HG03097 (cell line): ENCODE results near the gene ESRRB.

Experiments
- ATAC-seq: cut with Tn5 transposase; IDR thresholded peaks from one replicate; pipeline ENCODE4 v1.9.1; 2021; ENCODE audit not compliant: unreplicated experiment, low FRiP score

ESRRB gene

GRCh38 chr14:76396714-76397187 is 20.8 kb downstream of the ESRRB start:
- ATAC-seq, result no peak

- no peak for ATAC-seq
Observed at GRCh38 chr14:76405627-76406026, 29.7 kb downstream of the ESRRB start.

- no peak for ATAC-seq
Observed at GRCh38 chr14:76407449-76408150, 31.7 kb downstream of the ESRRB start.

- ATAC-seq, result no peak
Observed at GRCh38 chr14:76408877-76409276, 32.9 kb downstream of the ESRRB start.

DNA sequence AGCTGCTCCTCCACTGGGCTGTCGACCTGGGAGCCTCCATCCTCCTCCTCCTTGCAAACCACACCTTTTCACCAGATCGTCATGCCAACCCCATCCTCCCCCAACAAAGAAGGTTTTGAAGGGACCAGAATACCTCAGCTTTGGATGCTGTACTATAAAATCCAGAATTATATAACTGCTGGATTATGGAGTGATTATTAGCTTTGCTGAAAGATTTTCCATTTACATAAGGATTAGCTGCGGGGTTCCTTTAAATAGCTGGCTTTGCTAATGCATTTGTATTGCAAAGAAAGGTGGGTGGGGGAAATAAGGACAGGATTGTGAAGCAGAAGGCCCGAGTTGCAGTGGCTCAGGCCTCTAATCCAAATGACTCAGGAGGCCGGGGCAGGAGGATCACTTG is 36.6 kb downstream of the ESRRB start:
- no peak for ATAC-seq

DNA sequence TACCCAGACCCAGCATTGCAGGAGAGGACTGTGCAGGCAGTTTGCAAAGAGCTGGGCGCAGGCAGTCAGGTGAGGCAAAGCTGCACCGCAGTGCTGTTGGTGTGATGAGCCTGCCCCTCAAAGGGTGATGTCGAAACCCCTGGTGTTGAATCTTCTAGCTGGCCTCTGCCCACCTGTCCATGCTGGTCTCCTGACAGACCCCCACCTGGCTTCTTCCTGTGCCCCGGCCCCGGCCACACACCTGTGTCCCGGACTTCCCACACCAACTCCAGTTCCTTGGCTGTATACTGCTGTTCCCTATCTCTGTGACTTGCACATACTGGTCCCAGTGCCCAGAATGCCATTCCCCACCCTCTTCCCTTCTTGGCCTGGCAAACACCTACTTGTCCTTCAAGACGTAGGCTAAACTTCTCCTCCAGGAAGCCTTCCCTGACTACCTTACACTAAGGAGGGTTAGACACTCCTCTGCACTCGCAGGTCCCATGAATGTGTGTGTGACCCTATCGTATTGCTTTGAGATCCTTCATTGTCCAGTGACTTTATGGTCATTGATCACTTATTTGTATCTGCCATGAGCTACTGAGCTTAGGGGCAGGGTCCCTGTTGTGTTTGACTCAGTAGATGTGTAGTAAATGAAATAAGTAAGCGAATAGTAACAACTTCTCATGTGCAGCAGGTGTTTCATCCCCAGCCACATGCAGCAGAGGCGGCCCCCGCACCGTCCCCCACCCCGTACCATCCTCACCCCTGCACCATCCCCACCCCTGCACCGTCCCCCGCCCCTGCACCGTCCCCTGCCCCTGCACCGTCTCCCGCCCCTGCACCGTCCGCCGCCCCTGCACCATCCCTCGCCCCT is 37.4 kb downstream of the ESRRB start:
- no peak for ATAC-seq

- no peak for ATAC-seq
Observed at GRCh38 chr14:76413962-76414600, 38.1 kb downstream of the ESRRB start.

DNA sequence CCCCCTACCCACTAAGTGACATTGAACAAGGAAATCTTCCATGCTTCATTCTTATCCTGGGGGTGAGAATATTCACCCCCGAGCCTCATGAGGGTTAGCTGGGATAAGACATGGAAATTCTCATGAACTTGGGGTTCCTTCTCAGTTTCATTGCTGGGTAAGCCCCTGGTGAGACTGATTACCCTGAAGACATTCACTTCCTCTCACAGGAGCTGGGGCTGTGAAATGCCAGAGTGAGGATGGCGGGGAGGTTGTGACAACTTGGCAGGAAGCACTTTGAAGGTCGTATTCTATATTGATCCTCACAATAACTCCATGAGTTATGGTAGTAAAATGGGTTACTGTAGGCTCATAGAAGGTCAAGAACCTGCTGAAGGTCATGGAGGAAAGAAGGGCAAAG is 43.5 kb downstream of the ESRRB start:
- ATAC-seq, result no peak

- ATAC-seq, result no peak
Observed at GRCh38 chr14:76420827-76421226, 44.9 kb downstream of the ESRRB start.

GRCh38 chr14:76421662-76422061 is 45.7 kb downstream of the ESRRB start:
- no peak for ATAC-seq

GRCh38 chr14:76422662-76423061 is 46.7 kb downstream of the ESRRB start:
- ATAC-seq, result no peak

DNA sequence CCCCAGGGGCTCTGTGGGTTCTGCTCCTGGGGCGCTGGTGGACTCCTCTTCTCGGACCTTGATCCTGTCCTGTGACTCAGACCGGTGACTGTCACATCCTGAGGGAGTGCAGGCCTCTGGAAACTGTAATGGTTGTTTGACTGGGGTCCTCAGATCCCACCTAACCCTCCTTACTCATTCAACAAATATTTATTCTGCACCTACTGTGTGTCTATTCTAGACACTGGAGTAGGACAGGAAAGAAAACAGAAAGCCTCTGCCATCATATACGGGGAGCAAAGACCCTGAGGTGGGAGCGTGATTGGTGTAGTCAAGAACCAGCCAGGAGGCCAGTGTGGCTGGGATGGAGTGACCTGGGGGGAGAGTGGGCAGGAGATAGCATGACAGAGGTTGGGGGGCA is 47.6 kb downstream of the ESRRB start:
- no peak for ATAC-seq

DNA sequence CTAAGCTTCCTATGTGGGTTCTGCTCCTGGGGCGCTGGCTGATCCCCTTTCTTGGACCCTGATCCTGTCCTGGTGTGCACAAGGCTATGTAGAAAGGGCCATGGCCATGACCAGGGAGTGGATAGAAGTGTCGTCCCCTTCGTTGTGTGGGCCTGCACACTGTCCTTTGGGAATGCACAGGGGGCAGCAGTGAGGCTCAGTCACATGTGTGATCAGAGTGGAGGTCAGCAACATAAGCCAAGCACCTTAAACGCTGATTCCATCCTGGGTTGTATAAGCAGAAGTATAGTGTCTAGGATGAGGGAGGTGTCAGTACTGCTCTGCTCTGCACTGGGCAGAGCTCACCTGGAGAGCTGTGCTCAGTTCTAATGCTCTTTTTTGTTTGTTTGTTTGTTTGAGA is 48.4 kb downstream of the ESRRB start:
- no peak for ATAC-seq

GRCh38 chr14:76426161-76426696 is 50.3 kb downstream of the ESRRB start:
- no peak for ATAC-seq

DNA sequence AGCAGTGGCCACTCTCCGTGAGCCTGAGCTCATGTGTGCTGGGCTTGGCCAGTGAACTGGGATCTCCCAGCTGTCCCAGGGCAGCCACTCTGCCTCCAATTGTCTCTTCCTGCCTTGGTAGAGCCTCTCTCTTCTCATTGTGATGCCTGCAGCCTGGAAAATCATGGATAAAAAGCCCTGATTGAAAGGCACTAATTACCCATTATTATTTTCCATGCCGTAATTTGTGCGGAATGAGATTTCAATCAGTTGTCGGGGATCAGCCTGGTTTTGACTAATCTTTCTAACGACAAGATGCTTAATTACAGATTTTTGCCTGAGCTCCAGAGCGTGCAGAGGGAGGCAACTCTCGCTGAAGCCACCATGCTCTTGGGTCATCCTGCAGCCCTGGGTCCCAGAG is 52.7 kb downstream of the ESRRB start:
- ATAC-seq, result no peak

DNA sequence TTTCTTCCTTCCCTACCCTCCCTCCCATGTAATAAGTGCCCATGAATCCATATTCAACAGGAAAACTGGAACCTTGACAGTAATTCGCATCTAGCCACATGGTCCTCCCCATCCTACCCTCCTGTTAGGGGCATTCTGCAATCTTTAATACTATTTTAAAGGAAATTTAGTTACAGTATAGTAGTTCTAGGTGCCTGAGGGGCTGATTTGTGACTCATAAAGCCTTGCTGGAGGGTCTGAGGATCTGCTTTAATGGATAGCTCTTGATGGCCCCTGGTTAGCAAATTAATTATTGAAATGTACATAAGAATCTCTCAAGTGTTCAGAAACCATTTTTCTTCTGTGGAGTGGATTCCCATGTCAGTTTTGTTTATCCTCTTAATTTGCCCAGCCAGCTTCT is 54.1 kb downstream of the ESRRB start:
- no peak for ATAC-seq

DNA sequence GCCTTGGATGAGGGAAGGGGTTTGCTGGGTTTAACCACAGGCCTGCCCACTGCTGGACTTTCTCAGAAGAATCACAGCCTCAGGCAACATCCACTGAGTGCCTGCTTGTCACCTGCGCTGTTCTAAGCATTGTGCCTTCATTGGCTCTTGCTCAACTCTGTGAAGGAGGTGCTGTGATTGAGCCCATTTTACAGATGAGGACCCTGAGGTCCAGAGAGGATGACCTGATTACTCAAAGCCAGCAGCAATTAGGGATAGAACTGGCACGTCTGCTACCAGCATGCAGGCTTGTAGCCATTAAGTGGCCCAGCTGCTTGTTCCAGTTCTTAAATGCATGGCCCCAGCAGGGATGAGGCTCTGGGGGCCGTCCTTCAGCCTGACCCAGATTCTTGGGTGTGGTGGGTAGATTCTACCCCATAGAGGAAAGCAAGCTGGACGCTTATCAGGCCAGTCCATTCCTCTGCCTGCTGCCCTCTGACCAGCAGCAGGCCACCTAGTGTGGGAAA is 54.6 kb downstream of the ESRRB start:
- ATAC-seq, result no peak

- ATAC-seq, result no peak
Observed at GRCh38 chr14:76431538-76431937, 55.6 kb downstream of the ESRRB start.

- no peak for ATAC-seq
Observed at GRCh38 chr14:76432827-76433752, 57.2 kb downstream of the ESRRB start.

DNA sequence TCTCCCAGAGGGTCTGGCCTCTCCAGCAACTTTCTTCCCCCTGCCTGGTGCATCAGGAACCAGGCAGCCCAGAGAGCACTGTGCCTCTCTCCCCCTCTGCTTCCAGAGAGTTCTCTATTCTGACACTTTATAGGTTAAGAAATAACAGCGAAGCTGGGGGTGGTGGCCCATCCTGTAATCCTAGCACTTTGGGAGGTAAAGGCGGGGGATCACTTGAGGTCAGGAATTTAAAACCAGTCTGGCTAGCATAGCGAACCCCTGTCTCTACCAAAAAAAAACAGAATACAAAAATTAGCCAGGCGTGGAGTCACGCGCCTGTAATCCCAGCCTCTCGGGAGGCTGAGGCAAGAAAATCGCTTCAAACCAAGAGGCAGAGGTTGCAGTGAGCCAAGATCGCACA is 58.3 kb downstream of the ESRRB start:
- no peak for ATAC-seq
